GM23248 (cell line): ENCODE data around the gene NUDT19.

Experiments
- EZH2 ChIP-seq: fragments of 200-600 bp; sonication (generic); IDR thresholded peaks from 2 replicates; pipeline ENCODE4 v1.6.1; 2018; ENCODE audit warnings: antibody characterized with exemption, mild to moderate bottlenecking; ENCODE audit not compliant: insufficient read depth, poor library complexity, severe bottlenecking
- EZH2phosphoT487 ChIP-seq: fragments of 200-600 bp; sonication (generic); IDR thresholded peaks from 2 replicates; pipeline ENCODE4 v1.6.1; 2018; ENCODE audit warnings: antibody characterized with exemption, moderate library complexity, mild to moderate bottlenecking, low read depth; ENCODE audit not compliant: insufficient read depth

DNA sequence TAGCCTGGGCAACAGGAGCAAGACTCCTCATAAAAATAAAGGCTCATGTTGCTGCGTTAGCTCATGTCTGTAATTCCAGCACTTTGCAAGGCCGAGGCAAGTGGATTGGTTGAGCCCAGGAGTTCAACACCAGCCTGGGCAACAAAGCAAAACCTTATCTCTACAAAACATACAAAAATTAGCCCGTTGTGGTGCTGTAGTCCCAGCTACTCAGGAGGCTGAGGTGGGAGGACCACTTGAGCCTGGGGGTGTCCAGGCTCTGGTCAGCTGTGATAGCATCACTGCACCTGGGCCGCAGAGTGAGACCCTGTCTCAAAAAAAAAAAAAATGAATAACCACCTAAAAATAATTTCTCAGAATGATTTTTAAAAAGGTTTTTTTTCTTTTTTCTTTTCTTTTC is 3.9 kb upstream of the NUDT19 start:
- TF ChIP-seq EZH2phosphoT487 = no peak
- TF ChIP-seq EZH2 = no peak
